Psoas muscle (tissue), 8 donors: ENCODE results near the gene COMP. TPM values are rescaled to one million over a fixed set of nuclear protein-coding genes. Genes with fewer than 3 reads are reported as not detected.

ENCODE experiments used
- ATAC-seq, 4 donors: fragments of 200-7000 bp; cut with Tn5 transposase; one replicate each; pipeline ENCODE4 v1.9.1; 2020; ENCODE audit warnings: moderate library complexity in 3 of 4, mild to moderate bottlenecking in 2 of 4
- DNase-seq, 2 donors: peaks; one replicate each; pipeline ENCODE4 v3.0.0-alpha.2; 2020
- H3K27ac ChIP-seq: fragments of 200-600 bp; one replicate; pipeline ENCODE4 v1.8.0; 2022
- H3K27me3 ChIP-seq, 3 donors: fragments of 200-600 bp in 1 of 3; one replicate each; pipeline versions ENCODE4 v1.6.1 to v1.8.0; 2013 to 2022; ENCODE audit warnings: low read length in 2 of 3, mild to moderate bottlenecking in 2 of 3, moderate library complexity in 1 of 3; ENCODE audit not compliant: insufficient read depth in 3 of 3
- H3K36me3 ChIP-seq, 2 donors: fragments of 200-600 bp in 1 of 2; one replicate each; pipeline versions ENCODE4 v1.6.1 to v1.8.0; 2013 to 2022; ENCODE audit warnings: low read depth in 1 of 2, mild to moderate bottlenecking in 1 of 2, moderate library complexity in 1 of 2; ENCODE audit not compliant: insufficient read depth in 1 of 2
- H3K4me1 ChIP-seq: fragments of 200-600 bp; one replicate; pipeline ENCODE4 v1.8.0; 2022
- H3K4me3 ChIP-seq: fragments of 200-600 bp; one replicate; pipeline ENCODE4 v1.8.0; 2022; ENCODE audit warnings: mild to moderate bottlenecking
- H3K9me3 ChIP-seq: fragments of 200-600 bp; one replicate; pipeline ENCODE4 v1.8.0; 2022
- CTCF ChIP-seq: fragments of 200-600 bp; IDR thresholded peaks from one replicate; pipeline ENCODE4 v1.8.0; 2022; ENCODE audit warnings: antibody characterized with exemption
- WGBS, 3 donors: extraction: QIAGEN DNeasy Blood & Tissue Kit; methylation state at CpG; one replicate each; pipeline versions ENCODE4 v1.1.6 to v1.1.7; 2013; 5-methylcytosine and 5-hydroxymethylcytosine counted together
- intact Hi-C, 2 donors: fragments of 100-400 bp; cut with DNase I; formaldehyde crosslinking; loops; one replicate each; pipeline versions ENCODE4 v1.11.0 to v1.14.2; 2022
- polyA plus RNA-seq, 3 donors: library from polyadenylated mRNA; stranded (reverse); fragments of 200-250 nt; gene quantifications; one replicate each; pipeline ENCODE4 v1.2.3, GENCODE V29; 2013
- total RNA-seq, 4 donors: library from RNA; stranded (reverse); fragmentation: NEBNext Ultra II Directional in 2 of 4; extraction: Animal tissue kit (Norgen Biotek cat#: 25700) in 2 of 4; gene quantifications; one replicate each; pipeline versions ENCODE4 v1.2.1 to v1.2.4, GENCODE V29; 2021 to 2023
- donor health status: healthy with polysubstance abuse.
- donor health status: DM: no; HTN: no; CAD: no; lungs with moderate emphysema.
- donor health status: Bipolar disorder and iron deficiency.
- donor health status: healthy.
- donor health status: DM: yes; HTN: yes; CAD: no.
- donor health status: DM: no; HTN: no; CAD: no.
- donor health status: DM: no; HTN: no; CAD: no.
- donor health status: DM: yes; HTN: yes; CAD: no.

COMP gene
- total and polyA plus RNA-seq, 7 donors = 0.10 to 1.8 (median 0.84) TPM; not detected in 1

- no peak for TF ChIP-seq CTCF
- no peaks in the 10 kb centered on the region for H3K9me3 ChIP-seq
- H3K36me3 ChIP-seq = no peaks in the 10 kb centered on the region
- ATAC-seq (no peak), DNase-seq (no peak)
- 70 to 71% (median 70%) methylated on average over 19 to 30 of the region's 30 CpGs for WGBS, 3 donors
- intact Hi-C loops = no loop called here
- no peak overlapping the region for H3K27ac ChIP-seq
- H3K27me3 ChIP-seq = no peaks in the 10 kb centered on the region
- no peak overlapping the region for H3K4me3 ChIP-seq
- peaks cover 16% of the 10 kb centered on the region for H3K4me1 ChIP-seq
These were observed 22.9 kb downstream of the COMP start for GRCh38 chr19:18768046-18768771.

- H3K9me3 ChIP-seq = no peaks in the 10 kb centered on the region
- H3K27me3 ChIP-seq = no peaks in the 10 kb centered on the region
- DNase-seq (no peak), ATAC-seq (no peak)
- H3K4me3 ChIP-seq = no peak overlapping the region
- no peak for TF ChIP-seq CTCF
- intact Hi-C loops = no loop called here
- peaks cover 31% of the 10 kb centered on the region for H3K4me1 ChIP-seq
- H3K36me3 ChIP-seq = no peaks in the 10 kb centered on the region
- WGBS, 3 donors = 93 to 95% (median 93%) methylated on average over 8 of the region's 8 CpGs
- no peak overlapping the region for H3K27ac ChIP-seq
These were observed 25.9 kb downstream of the COMP start for GRCh38 chr19:18765224-18765623.

DNA sequence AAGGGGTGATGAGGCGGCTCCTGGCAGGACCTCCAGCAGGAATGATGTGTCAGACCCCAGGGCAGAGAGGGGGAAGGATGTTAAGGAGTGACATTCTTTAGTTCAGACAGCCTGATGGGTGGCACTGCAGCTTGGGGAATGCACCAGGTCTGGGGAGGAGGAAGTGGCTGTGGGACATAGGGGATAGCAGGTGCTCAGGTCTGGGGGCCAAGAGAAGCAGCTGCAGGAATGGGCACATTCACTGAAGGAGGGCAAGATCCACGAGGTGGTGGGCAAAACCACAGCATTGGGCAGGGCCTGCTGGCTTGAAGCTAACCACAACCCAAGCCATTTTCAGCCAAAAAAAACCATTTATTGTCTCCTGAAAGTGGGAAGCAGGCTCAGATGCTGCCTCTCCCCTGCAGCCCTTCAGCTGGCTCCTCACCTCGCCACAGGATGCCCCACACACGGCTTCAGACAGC, 26.5 kb downstream of the COMP start:
- ATAC-seq = no peak
- Histone ChIP-seq H3K27me3 (no peaks in the 10 kb centered on the region), H3K36me3 (no peaks in the 10 kb centered on the region), H3K4me1 (peaks cover 31% of the 10 kb centered on the region), H3K9me3 (no peaks in the 10 kb centered on the region), H3K27ac (peak overlapping the region; percentile 69), H3K4me3 (no peak overlapping the region)
- no peak for TF ChIP-seq CTCF
- 62 to 75% (median 66%) methylated on average over 4 of the region's 4 CpGs for WGBS, 3 donors
- DNase-seq = no peak
- intact Hi-C loops = no loop called here

GRCh38 chr19:18763674-18764590, 27.2 kb downstream of the COMP start:
- Histone ChIP-seq H3K27me3 (no peaks in the 10 kb centered on the region), H3K4me3 (no peak overlapping the region), H3K27ac (peak overlapping the region; percentile 69), H3K4me1 (peaks cover 31% of the 10 kb centered on the region), H3K9me3 (no peaks in the 10 kb centered on the region), H3K36me3 (no peaks in the 10 kb centered on the region)
- intact Hi-C loops = no loop called here
- DNase-seq = peak; percentile 81 to 89
- no peak for TF ChIP-seq CTCF
- WGBS, 3 donors = 50 to 77% (median 52%) methylated on average over 41 of the region's 41 CpGs
- peak; percentile 72 to 86 (median 83) for ATAC-seq
